GM12891 (cell line): ENCODE measurements around the gene CACNA1A.
"Not testable (repeated sequence)": the region's sequence is repeated elsewhere in the genome, so short reads cannot be mapped to it uniquely, and the experiment has no call there.

Source experiments
- DNase-seq: peaks from one replicate; pipeline ENCODE4 v3.0.0; 2011; ENCODE audit warnings: low spot score; ENCODE audit not compliant: insufficient read length
- FAIRE-seq: peaks from 2 replicates; lab custom pipeline; 2011; peaks lifted over from hg19 to GRCh38; lab: Jason Lieb, UNC
- PAX5 ChIP-seq: IDR thresholded peaks from 2 replicates; pipeline ENCODE4 v1.6.1; 2011; ENCODE audit warnings: low read length, moderate library complexity, mild to moderate bottlenecking; ENCODE audit not compliant: insufficient read depth, severe bottlenecking
- POLR2A ChIP-seq: IDR thresholded peaks from 2 replicates; pipeline ENCODE4 v1.6.1; 2011; ENCODE audit warnings: low read depth, low read length, control low read depth
- POLR2AphosphoS5 ChIP-seq: IDR thresholded peaks from 2 replicates; pipeline ENCODE4 v1.6.1; 2011; ENCODE audit warnings: low read depth, low read length, control low read depth
- POU2F2 ChIP-seq: IDR thresholded peaks from 2 replicates; pipeline ENCODE4 v1.6.1; 2011; ENCODE audit warnings: low read depth, mild to moderate bottlenecking, control low read depth, low read length, moderate library complexity
- SPI1 ChIP-seq: IDR thresholded peaks from 2 replicates; pipeline ENCODE4 v1.6.1; 2011; ENCODE audit warnings: low read depth, low read length, control low read depth
- TAF1 ChIP-seq: IDR thresholded peaks from 2 replicates; pipeline ENCODE4 v1.6.1; 2011; ENCODE audit warnings: low read depth, low read length, control low read depth

The CACNA1A gene

GRCh38 chr19:13530720-13531119, 24.4 kb upstream of the CACNA1A start:
- no peak for FAIRE-seq
- TF ChIP-seq POLR2A (no peak), SPI1 (no peak), TAF1 (no peak), POLR2AphosphoS5 (no peak), POU2F2 (no peak), PAX5 (no peak)
- DNase-seq: no peak

DNA sequence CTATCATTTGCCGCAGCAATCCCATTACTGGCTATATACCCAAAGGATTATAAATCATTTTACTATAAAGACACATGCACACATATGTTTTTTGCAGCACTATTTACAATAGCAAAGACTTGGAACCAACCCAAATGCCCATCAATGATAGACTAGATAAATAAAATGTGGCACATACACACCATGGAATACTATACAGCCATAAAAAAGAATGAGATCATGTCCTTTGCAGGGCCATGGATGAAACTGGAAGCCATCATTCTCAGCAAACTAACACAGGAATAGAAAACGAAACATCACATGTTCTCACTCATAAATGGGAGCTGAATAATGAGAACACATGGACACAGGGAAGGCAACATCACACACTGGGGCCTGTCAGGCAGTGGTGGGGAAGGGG, 23.4 kb upstream of the CACNA1A start:
- not testable (repeated sequence) for FAIRE-seq

DNA sequence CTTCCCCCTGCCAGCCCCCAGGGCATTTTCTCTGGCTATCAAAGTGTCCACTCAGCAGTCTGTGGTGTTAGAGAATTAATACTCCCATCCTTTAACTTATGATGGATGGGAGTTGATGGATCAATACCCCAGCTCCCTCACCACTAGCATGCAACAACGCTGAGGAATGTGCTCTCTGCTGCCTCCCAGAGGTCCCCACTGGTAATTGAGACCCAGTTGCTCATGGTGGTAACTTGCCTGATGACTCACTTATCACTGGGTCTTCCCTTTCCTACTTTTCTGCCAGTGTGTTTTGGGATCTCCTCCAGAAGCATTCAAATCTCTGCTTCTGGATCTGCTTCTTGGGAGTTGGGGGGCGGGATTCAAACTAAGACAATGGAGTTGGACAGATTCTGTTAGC, 20.3 kb upstream of the CACNA1A start:
- TF ChIP-seq POLR2AphosphoS5: no peak
- no peak for TF ChIP-seq POU2F2
- DNase-seq (no peak), FAIRE-seq (no peak)

More for the DNA sequence above, 23.4 kb upstream of the CACNA1A start:
- not testable (repeated sequence) for DNase-seq

DNA sequence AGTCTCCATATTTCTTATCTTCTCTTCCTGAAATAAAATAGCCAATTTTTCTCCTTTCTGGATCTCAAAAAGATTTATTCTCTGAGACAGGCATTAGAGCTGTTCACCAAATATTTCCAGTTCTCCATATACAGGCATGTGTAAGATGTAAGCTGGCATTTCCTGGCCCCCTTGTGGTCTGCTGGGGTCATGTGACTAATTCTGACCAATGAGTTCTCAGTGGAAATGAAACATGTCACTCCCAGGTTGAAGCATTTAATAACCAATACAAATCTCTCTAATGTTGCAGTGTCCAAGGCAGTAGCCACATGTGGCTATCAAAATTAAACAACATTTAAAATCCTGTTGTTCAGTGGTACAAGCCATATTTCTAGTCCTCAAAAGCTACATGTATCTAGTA, 14.8 kb upstream of the CACNA1A start:
- TF ChIP-seq TAF1: no peak
- no peak for TF ChIP-seq POLR2AphosphoS5
- TF ChIP-seq PAX5: no peak
- FAIRE-seq (no peak), DNase-seq (no peak)

GRCh38 chr19:13511947-13512346, 5.7 kb upstream of the CACNA1A start:
- DNase-seq: no peak
- TF ChIP-seq SPI1 (no peak), POLR2A (no peak), TAF1 (no peak), POU2F2 (no peak), POLR2AphosphoS5 (no peak), PAX5 (no peak)
- FAIRE-seq: no peak

DNA sequence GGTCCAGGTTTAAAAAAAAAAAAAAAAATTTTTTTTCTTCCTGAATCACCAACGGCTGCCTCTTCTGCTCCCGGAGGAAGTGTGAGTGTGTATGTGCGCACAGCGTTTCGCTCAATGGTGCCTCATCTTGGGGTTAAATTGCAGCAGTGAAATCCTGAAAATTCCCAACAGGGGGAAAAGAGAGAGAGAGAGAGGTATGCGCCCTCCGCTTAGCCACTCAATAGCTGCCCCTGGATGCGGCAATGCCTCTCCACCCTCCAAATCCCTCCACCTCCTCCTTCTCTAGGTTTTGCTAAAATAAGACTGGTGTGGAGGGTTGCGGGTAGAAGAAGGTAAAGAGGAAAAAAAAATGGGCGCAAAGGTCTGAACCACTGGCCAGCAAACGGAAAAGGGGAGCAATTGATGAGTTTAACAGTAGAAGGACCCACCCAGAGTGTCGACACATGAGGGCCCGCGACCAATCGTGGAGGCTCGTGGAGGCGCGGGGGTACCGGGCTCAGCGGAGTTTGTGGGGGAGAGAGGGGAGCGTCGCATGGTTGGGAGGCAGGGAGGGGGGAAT, 853 bp upstream of the CACNA1A start:
- DNase-seq: no peak
- TF ChIP-seq POLR2AphosphoS5 (no peak), PAX5 (no peak), POU2F2 (no peak), TAF1 (no peak), SPI1 (no peak), POLR2A (no peak)
- FAIRE-seq: no peak

- FAIRE-seq (no peak), DNase-seq (no peak)
- no peak for TF ChIP-seq POLR2A
- TF ChIP-seq PAX5: no peak
- TF ChIP-seq TAF1: no peak
- TF ChIP-seq POU2F2: no peak
- TF ChIP-seq POLR2AphosphoS5: no peak
- TF ChIP-seq SPI1: no peak
Observed at GRCh38 chr19:13505761-13506470, 363 bp downstream of the CACNA1A start.

DNA sequence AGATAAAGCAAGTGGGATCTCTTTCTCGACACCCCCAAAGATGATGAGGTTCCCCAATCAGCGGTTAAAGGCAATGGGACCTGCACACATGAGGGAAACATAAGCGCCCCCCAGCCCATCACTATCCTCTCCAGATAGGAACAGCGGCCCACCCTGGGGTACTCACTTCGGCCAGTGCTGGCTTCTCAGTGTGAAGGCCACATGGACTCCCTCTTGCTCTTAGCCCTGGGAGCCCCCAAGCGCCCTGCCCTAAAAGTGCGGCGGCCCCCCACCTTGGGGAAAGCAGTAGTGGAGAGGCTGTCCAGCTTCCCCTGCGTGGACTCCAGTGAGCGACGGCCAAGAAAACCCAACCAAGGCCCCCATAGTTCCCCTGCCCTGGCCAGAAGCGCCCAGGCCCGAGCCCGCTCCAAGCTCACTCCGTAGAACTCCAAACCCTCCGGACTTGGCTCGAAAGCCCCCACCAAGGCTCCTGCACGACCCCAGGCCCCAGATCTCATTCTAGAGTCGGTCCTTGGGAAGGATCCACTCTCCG, 1.0 kb downstream of the CACNA1A start:
- TF ChIP-seq POLR2AphosphoS5 (no peak), PAX5 (no peak), TAF1 (no peak), POLR2A (no peak), POU2F2 (no peak), SPI1 (no peak)
- no peak for FAIRE-seq
- DNase-seq: no peak

- DNase-seq (no peak), FAIRE-seq (no peak)
- TF ChIP-seq POU2F2 (no peak), POLR2A (no peak), PAX5 (no peak), SPI1 (no peak), POLR2AphosphoS5 (no peak), TAF1 (no peak)
Observed at GRCh38 chr19:13503570-13504235, 2.6 kb downstream of the CACNA1A start.

DNA sequence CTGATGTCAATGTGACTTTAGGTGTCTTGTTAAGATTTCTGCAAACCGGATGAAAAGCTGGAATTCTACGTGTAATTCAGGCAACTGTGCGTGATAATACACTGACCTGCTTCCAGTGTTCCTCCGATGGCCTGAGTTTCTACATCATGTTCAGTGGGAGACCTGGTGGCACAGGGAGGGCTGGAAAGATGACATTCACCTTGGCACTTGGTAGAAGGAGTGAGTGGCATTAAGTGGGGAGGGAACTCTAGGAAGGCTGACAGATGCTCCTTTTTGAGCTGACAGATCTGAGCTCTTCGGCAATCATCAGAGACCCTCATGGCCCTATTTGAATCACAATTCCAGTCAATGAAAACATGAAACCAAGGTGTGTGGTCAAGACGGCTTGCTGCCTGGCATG, 4.0 kb downstream of the CACNA1A start:
- no peak for FAIRE-seq
- no peak for TF ChIP-seq TAF1
- no peak for TF ChIP-seq POU2F2
- TF ChIP-seq SPI1: no peak
- TF ChIP-seq POLR2A: no peak
- no peak for TF ChIP-seq POLR2AphosphoS5
- TF ChIP-seq PAX5: no peak
- no peak for DNase-seq
